Right ventricle myocardium inferior (tissue), 1 donor: ENCODE results near the gene APBA1. TPM values are rescaled to one million over a fixed set of nuclear protein-coding genes. Genes with fewer than 3 reads are reported as not detected.

Source experiments
- ATAC-seq: fragments of 200-7000 bp; cut with Tn5 transposase; one replicate; pipeline ENCODE4 v1.9.1; 2020; ENCODE audit warnings: mild to moderate bottlenecking, moderate library complexity
- DNase-seq: peaks from one replicate; pipeline ENCODE4 v3.0.0; 2021; ENCODE audit errors: missing footprints
- intact Hi-C: fragments of 100-400 bp; cut with DNase I; formaldehyde crosslinking; loops from one replicate; pipeline ENCODE4 v1.11.0; 2022
- total RNA-seq: library from RNA; stranded (reverse); fragmentation: NEBNext Ultra II Directional; extraction: Animal tissue kit (Norgen Biotek cat#: 25700); gene quantifications from one replicate; pipeline ENCODE4 v1.2.1, GENCODE V29; 2021
- donor health status: DM: no; HTN: yes; CAD: no; lungs with severe emphysema.

The APBA1 gene
- total RNA-seq, 1 donor from 2014 or later: 2.8 TPM

DNA sequence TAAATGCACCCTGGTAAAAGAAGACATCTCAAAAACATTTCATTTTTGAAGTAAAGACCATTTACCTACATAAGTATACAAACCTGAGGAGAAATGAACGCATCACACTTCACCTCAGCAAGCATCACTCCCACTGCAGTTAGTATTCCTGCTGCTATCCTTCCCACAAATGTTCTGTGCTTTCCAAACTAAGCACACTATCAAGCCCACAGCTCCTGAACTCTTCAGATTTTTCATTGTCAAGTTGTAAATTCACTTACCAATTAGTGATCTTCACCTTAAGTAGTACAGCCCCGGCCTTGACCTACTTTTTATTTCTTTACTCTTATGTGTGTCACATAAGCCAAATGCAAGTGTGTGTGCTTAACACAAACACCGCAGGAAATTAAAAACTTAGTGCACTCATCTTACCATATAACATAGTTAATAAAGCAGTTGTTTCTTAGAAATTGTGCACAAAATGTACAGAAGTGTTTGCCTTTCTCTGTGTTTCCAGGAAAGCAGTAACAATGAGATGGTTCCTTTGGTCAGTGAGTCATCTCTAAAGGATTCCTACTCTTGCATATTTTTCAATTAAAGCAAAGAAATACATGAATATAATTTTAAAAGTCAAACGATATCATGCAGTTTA is 169.4 kb downstream of the APBA1 start:
- ATAC-seq (no peak), DNase-seq (no peak)
- intact Hi-C loops: loop anchor here (5.0 kb wide), 1 partner anchor 40 kb away; no protein-coding TSS in a partner anchor

DNA sequence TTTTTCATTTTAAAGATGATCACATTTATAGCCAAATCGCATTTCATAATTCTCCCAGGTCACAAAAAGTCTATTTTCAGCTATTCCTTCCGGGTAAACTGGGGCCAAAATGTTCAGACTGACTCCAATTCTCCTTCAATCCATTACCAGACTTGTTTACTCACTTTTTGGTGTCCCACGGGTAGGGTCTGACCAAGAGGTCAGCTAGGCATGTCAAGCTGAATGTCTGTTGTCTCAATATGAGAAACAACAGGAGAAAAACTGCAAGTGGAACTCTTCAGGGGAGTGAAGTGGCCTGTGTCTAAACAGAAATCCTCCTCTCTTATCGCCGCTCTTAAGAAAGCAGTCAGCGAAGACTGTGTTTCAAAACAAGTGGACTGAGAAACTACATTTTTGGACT is 171.3 kb downstream of the APBA1 start:
- intact Hi-C loops: loop anchor here (5.0 kb wide), 1 partner anchor 39 kb away; no protein-coding TSS in a partner anchor
- ATAC-seq (peak; percentile 48), DNase-seq (no peak)

DNA sequence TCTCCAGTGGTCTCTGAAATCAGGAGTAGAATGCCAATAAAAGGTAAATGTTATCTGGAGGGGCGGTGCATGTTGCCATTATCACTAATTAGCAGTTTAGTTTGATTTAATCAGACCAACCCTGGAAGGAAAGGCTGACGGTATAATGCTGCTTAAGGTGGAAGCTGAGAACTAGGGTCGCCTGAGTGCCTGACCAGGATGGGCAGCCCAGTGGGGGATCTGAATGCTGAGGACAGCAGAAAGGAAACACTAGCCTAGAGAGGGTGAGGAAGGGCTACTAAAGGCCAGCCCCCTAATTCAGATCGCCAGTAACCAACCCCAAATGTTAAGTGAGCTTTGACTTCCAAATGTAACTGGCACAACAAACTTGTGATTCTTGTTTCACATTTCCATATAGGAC is 172.2 kb downstream of the APBA1 start:
- intact Hi-C loops: loop anchor here (5.0 kb wide), 1 partner anchor 38 kb away; no protein-coding TSS in a partner anchor
- DNase-seq (no peak), ATAC-seq (no peak)

DNA sequence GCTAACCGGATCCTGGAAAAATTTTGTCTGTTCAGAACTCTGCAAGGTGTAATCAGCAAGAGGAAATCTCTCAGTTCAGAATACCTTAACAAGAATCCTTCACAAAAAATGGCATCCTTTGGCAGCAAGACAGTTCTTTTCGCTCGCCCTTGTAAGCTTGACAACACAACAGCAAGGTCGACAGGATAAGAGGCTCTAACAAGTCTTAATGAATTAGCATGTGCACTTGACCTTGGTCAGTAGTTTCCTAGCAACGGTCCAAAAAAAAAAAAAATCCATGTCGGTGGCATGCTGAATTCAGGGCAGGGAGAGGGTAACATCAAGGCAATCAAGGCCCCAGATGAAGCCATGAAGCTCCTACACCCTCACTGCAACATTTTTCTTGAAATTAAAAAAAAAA is 172.8 kb downstream of the APBA1 start:
- no peak for ATAC-seq
- intact Hi-C loops: no loop called here
- DNase-seq: no peak

DNA sequence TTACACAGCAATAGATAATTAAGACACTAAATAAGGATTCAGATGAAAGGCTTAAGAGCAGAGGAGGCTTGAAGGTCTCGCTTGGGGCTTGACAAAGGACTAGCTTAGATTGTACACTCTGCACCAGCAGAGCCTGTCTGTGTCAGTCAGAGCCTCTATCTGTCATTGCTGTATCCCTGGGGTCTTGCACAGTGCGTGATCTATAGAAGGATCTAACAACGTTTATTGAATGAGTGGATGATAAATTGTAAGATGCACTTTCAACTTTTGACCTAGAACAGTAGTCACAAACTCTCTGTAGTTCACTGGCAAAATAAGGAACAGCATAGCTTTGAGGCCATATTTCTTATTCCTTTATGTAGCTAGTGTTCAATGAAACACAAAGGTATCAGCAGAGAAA is 173.7 kb downstream of the APBA1 start:
- DNase-seq (no peak), ATAC-seq (no peak)
- intact Hi-C loops: no loop called here

DNA sequence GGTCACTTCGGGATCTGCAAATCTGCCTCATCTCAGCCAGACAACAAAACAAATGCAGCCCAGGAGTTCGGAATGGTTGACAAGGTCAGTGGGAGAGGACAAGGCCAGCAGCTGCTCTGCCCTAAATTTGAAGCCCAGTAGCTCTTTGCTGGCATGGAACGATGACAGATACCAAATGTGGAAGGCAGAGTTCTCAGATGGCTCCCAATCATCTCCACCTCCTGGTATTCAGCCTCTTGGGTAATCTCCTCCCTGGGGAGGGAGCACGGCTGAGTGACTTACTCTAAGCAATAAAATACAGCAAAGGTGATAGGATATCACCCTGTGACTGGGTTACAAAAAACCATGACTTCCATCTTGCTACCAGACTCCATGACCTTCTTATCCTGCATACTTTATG is 174.4 kb downstream of the APBA1 start:
- intact Hi-C loops: no loop called here
- no peak for ATAC-seq

DNA sequence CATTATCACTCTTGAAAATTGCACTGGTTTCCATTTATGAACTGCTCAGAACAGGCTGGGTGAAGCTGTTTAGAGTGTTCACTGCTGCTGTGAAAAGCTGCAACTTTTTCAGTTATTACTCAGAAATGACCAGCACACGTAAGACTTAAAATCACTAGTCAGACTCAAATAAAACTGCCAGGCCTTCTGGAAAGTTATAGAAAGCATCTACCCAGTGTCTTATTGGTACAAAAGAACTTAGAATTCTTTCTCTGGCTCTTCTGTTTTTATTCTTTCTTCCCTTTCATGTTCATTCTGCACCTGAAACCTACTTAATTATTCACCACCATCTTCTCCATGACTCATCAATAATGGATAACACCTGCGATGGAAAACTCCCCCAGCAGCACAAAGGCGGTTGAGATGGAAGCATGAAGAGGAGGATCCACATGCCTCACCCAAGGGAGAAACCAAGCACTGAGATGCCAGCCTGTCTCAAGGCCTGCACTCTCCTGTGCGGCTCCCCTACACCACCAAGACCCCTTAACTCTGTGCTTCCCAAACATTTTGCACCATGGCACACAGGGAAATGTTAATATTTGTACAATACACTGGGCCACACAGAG is 175.2 kb downstream of the APBA1 start:
- intact Hi-C loops: no loop called here

More for the DNA sequence above, 174.4 kb downstream of the APBA1 start:
- no peak for DNase-seq

DNA sequence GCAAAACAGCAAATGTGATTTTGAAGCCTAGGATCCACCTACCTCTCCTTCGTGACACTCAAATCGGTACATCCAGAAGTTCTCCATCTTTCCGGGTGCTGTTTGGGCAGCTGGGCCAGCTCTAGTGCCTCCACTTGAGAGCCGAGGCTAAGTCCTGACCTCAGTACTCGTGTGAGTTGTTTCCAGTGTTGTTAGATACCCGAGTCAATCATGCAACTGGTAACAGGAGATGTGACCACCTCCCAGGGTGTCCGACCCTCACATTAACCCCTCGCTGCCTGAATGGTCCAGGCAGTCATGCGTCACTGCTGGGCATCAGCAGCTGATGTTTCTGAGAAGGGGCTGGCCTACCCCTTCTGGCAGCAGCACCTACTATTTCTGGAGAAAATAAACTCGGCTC is 176.9 kb downstream of the APBA1 start:
- intact Hi-C loops: no loop called here
- no peak for ATAC-seq
- DNase-seq: no peak

More for the DNA sequence above, 175.2 kb downstream of the APBA1 start:
- DNase-seq (no peak), ATAC-seq (no peak)

DNA sequence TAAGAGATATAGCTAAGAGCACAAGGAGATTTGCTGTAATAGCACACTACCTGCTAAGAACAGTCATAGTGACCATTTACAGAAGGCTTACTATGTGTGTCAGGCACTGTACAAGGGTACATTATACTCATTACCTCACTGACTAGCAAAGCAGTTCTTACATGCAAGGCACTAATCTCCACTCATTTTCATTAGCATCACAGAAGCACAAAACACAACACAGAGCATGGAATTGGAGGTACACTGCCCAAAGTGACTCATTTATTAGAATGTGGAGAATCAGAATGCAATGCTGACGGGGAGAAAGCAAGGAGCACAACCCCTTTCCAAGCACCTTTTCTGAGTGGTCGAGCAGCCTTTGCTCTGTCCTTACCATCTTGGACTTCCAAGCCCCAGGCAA is 177.4 kb downstream of the APBA1 start:
- intact Hi-C loops: no loop called here
- no peak for ATAC-seq
- DNase-seq: no peak

DNA sequence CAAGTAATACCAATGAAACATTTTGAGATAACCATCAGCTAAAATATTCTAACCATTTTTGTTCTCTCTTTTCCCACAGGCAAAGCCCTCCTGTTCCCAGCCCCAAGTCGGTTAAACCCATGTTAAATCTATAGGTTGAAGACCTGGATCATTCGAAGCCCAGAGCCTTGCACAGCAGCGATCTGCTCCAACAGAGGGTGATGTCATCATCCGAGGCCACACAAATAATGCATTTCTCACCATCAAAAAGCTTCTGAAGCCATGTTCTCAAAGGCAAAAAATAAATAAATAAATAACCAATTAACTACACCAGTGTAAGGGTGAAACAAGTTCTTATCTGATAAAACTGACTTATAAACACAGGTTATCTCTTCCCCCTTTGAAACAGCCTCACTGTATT is 178.0 kb downstream of the APBA1 start:
- no peak for ATAC-seq
- DNase-seq: no peak
- intact Hi-C loops: no loop called here

DNA sequence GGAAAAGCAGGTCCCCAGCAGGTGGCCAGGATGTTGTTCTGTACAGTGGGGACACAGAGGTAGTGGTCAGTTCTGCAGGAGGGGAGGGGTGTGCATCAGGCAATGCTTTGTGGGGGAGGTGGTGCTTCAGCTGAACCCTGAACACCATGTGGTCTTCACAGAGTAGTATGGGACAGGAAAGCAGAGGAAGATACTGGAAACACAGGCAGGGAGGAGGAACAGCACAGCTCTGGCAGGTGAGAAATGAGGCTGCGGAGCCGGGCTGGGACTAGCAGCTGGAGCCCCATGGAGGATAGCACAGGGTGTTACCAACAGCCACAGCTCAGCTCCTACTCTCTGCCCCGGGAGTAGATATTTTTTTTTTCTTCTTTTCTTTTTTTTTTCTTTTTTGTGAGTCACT is 185.7 kb downstream of the APBA1 start:
- intact Hi-C loops: no loop called here
- ATAC-seq (no peak), DNase-seq (no peak)

DNA sequence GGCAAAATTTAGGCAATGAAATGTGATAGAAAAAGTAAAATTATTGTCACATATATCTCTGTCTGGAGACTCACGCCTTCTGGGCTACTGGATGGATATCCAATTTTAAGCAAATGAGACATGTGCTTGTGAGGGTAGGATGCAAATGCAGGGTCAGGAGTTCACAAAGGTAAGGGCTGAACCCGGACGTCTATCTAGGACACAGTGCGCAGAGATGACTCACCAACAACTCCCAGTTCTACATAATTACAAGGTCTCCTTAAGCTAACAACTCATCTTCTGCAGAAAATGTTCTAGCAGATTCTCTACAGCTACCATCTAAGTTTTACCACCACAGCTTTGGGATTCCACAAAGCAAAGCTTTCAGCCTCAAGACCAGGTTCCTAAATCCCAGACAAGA is 186.7 kb downstream of the APBA1 start:
- DNase-seq: no peak
- ATAC-seq: no peak
- intact Hi-C loops: no loop called here

DNA sequence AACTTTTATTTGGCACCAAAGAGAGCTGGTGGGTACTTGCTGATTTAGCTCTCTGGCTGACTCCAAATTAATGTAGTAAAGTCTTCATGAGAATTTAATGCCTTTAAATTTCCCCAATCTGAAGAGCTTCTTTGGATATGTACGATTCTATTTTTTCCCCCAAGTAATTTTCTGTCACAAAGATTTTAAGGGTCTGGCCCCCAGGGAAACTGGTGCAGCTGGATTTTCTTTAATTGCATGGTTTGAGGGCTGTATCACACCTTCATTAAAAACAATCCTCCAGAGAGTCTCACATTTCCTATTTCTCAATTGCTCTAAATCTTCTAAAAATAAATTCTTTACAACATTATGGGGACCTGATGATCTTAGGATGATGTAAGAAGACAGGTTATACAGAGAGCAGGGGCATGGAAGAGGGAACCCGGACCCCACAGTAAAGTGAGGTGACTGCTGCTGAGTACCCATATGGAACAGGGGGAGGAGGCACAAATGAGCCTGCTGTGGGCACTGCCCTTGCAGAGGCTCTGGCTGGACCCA is 188.2 kb downstream of the APBA1 start:
- no peak for ATAC-seq
- DNase-seq: no peak
- intact Hi-C loops: no loop called here

DNA sequence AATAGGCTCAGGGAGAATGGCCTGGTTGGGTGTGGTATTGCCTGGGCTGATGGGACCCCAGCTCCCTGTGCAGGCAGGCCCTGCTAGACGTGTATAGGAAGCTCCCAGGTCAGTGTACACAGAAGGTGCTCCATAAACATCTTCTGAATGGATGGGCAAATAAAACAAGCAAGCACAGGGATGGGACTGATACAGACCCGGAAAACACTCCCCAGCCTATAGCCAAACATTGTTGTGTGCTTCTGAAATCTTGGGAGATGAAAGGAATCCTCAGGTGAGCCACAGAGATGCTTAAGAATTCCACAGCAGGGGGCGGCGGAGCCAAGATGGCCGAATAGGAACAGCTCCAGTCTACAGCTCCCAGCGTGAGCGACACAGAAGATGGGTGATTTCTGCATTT is 195.4 kb downstream of the APBA1 start:
- ATAC-seq (no peak), DNase-seq (no peak)
- intact Hi-C loops: no loop called here

DNA sequence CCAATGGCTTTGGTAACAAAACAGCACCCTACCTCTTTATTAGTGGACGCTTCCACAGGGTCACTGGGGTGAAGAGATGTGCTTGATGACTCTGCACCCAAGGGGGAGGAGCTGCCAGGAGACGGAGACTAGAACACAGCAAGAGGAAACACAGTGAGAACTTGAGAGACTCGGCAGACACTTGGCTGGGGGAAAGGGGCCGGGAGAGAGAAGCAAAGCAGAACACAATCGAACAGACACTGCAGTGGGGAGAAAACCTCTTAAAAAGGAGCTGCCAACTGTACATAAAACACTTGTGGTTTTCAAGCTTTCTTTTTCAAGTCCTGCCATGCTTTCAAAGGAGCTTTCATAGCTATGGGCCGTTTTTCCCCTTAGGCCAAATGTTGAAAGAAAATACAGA is 196.2 kb downstream of the APBA1 start:
- DNase-seq: no peak
- intact Hi-C loops: no loop called here
- ATAC-seq: no peak

DNA sequence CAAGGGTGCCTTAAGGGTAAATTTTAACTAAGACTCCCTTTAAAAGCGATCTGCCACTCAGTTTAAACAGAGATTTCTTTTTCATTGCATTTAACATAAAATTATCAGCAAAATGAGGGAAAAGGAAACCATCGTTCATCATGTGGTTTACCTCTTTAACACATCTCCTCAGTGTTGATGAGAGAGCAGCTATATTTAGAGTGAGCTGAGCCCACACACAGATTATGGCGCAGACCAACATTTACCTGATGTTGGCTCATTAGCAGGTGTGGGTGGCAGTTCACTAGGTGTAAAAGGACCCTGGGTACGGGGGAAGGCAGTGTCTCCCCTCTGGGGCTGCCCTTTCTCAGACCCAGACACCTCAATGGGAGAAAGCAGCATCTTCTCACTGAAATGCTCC is 197.3 kb downstream of the APBA1 start:
- ATAC-seq (no peak), DNase-seq (no peak)
- intact Hi-C loops: no loop called here

DNA sequence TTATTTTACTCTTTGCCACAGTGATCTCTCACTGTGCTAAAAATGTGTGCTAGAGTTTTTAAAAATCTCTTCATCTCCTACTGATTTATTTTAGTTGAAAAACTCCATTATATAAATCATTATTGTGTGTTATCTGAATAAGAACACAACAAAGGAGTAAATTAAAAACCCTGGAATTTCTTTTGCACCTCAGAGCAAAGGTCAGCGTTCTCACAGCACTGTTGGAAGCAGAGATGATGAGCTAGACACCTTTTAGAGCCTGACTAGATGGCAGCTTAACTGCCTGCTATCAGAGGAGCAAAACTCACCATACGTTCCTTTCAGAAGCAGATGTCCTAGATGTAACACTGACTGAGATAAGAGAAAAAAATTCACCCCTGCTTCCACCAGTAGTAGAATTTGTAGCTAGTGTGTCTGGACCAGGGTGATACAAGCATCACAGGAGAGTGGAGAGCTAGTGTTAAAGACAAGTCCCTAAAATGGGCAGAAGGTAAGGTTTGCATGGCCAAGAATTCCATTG is 200.0 kb downstream of the APBA1 start:
- DNase-seq (no peak), ATAC-seq (no peak)
- intact Hi-C loops: no loop called here

DNA sequence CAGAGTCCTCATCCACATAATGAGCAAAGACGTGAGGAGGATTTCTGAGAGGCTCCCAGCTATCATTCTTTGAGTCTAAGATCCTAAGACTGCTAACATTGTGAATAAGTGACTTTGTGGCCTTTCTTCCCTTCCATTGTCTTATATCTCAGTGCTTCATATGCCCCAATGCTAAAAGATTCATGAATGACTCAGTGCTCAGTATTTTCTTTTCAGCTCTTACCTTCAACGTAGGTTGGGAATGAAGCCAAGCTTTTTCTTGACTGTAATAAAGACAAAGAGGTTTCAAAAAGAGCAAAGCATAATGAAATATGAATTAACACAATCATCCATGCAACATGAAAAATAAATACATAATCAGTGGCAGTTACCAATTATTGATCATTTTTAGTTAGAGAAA is 200.7 kb downstream of the APBA1 start:
- ATAC-seq (no peak), DNase-seq (no peak)
- intact Hi-C loops: no loop called here

DNA sequence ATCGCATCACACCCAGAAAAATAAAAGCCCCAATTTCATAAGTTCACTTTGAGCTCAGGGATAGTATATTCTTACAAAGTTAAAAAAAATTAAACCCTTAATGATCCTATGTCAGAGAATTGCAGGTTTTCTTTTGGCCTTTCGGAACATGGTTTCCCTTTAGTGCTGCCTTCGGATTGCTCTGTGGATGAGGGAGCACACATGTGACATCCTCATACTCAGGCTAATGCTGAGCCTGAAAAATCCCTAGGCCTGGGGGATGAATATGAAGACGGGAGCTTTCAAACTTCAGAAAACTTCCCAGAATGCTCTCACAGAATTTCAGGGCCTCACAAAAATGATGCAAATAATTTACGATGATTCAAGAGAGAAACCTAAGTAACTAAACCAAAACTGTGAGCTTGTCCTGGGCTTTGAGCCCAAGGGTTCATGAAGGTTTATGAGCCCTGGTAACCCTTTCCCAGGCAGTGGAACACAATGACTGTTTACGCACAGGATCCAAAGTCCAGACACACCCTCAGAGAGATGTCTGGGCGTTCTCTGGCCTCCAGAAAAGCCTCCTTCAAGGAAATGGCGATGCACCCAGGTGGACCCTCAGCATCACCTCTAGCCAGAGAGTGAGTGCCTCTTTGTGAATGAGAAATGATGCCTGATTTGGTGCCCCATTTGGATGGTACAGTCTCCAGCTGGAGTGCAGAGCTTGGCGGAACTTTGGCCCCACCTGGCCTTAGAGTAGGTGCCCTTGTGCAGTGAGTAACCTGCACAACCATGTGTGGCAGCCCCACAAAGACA is 201.8 kb downstream of the APBA1 start:
- no peak for DNase-seq
- ATAC-seq: no peak
- intact Hi-C loops: no loop called here

DNA sequence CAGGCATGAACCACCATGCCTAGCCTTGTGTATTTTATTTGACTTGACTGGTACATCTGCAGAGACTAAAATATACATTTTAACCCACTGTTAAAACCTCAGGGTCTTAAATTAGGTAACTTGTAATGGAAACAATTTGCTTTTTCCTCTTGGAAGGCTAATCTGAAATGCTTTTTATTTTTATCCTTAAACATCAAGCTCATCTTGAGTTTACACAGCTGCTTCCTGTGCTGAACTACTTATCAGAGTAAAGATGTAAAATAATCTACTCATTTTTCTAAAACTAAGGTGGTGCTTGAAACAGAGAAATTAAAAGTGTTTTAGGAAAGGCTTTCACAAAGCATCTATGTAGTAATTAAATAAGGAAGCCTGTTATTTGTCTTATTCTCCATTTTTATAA is 203.0 kb downstream of the APBA1 start:
- DNase-seq (no peak), ATAC-seq (no peak)
- intact Hi-C loops: no loop called here
